ENCODE data around the gene RNF157. TPM values are rescaled to one million over a fixed set of nuclear protein-coding genes. Genes with fewer than 3 reads are reported as not detected.

The RNF157 gene
- total and polyA plus RNA-seq, 2 of the 4 experiments (the other 2 are of a cell fraction), result 0.54 to 1.3 TPM

DNA sequence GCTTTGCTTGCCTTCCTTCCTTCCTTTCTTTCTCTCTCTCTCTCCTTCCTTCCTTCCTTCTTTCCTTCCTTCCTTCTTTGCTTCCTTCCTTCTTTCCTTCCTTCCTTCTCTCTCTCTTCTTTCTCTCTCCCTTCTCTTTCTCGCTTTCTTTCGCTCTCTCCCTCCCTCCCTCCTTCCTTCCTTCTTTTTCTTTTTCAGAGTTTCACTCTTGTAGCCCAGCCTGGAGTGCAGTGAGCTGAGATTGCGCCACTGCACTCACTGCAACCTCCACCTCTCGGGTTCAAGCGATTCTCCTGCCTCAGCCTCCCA lies 117.1 kb downstream of the RNF157 start:
- DNase-seq, result no peak
- intact Hi-C loops (cut with micrococcal nuclease), result no loop called here
- ChIA-PET CTCF (interaction anchor here (4.0 kb wide), 1 partner anchor 157 kb away, joined by 27 read pairs; no protein-coding TSS in a partner anchor), POLR2A (ENCODE audit: unreplicated experiment) (no interaction called here)
- no peak overlapping the region for H2AK5ac ChIP-seq (ENCODE audit: low read depth, low read length)
- H2BK5ac ChIP-seq (ENCODE audit: low read depth, low read length, poor library complexity, severe bottlenecking), result no peak overlapping the region
- TF ChIP-seq MXI1 (IDR thresholded peaks at IDR 0.05; ENCODE audit: borderline replicate concordance, low read depth, low read length), result no peak
- no peak for TF ChIP-seq MAZ (IDR thresholded peaks at IDR 0.05; ENCODE audit: borderline replicate concordance, low read depth, low read length)
- no peak for TF ChIP-seq CEBPB (IDR thresholded peaks at IDR 0.05; ENCODE audit: low read depth, low read length)
- no peak for TF ChIP-seq POLR2A (IDR thresholded peaks at IDR 0.05; ENCODE audit: low read depth, low read length)
- H3K27me3 ChIP-seq (ENCODE audit: control insufficient read depth, insufficient read depth, low read length), result peaks cover 14% of the 10 kb centered on the region
- no peak overlapping the region for H2BK120ac ChIP-seq (ENCODE audit: low read depth, low read length)
- H3K4me2 ChIP-seq (ENCODE audit: low read depth, low read length), result no peak overlapping the region
- no CpG with 5 or more reads among the region's 5 CpGs for WGBS, 2 experiments (ENCODE audit: extremely low coverage in 2 of 2, insufficient read length in 1 of 2)
- H2AK9ac ChIP-seq (replicated peaks; ENCODE audit: low read depth, low read length, poor library complexity), result no peak overlapping the region
- no TSS peak for BruUV-seq (replicated peaks)
- H4K8ac ChIP-seq (ENCODE audit: low read depth in 2 of 2, low read length in 2 of 2), result no peak overlapping the region
- no peak overlapping the region for H3K27ac ChIP-seq (ENCODE audit: insufficient read depth, low read length)
- H3K18ac ChIP-seq (ENCODE audit: low read depth, low read length), result no peak overlapping the region
- H3K14ac ChIP-seq (replicated peaks; ENCODE audit: low read depth, low read length), result no peak overlapping the region
- no peak overlapping the region for H4K5ac ChIP-seq (ENCODE audit: low read depth, low read length)
- no peak overlapping the region for H3K4ac ChIP-seq (ENCODE audit: low read depth, low read length)
- H2BK20ac ChIP-seq (ENCODE audit: low read depth, low read length), result no peak overlapping the region
- H3K9me1 ChIP-seq (ENCODE audit: insufficient read depth, low read length), result no peaks in the 10 kb centered on the region
- H4K91ac ChIP-seq (ENCODE audit: insufficient read depth, low read depth, low read length), result no peak overlapping the region
- no peak for ATAC-seq (ENCODE audit: low read depth)
- no peak overlapping the region for H2AFZ ChIP-seq (replicated peaks; ENCODE audit: low read length, poor library complexity)
- no peak overlapping the region for H3K56ac ChIP-seq (ENCODE audit: extremely low read depth, insufficient read depth, low read length)
- H3K4me3 ChIP-seq (ENCODE audit: insufficient read depth, low read depth, low read length), result no peak overlapping the region
- no peak overlapping the region for H2BK15ac ChIP-seq (ENCODE audit: low read depth, low read length)
- no peak overlapping the region for H3K23ac ChIP-seq (ENCODE audit: low read depth, low read length)
- in situ Hi-C loops (cut with MboI; ENCODE audit: low sequenced_read_pairs), result no loop called here
- H3K36me3 ChIP-seq (ENCODE audit: control insufficient read depth, insufficient read depth, low read length), result no peaks in the 10 kb centered on the region
- peaks cover 3% of the 10 kb centered on the region; the same call in 1 of the 2 replicates for H3K4me1 ChIP-seq (ENCODE audit: control insufficient read depth, insufficient read depth, low read length)
- no peaks in the 10 kb centered on the region for H3K9me3 ChIP-seq (ENCODE audit: control insufficient read depth, insufficient read depth, low read length)
- dilution Hi-C loops (cut with HindIII; ENCODE audit: low sequenced_read_pairs, unreplicated experiment), result no loop called here
- H3K9ac ChIP-seq (ENCODE audit: low read depth, low read length), result no peak overlapping the region
- no peaks in the 10 kb centered on the region for H4K20me1 ChIP-seq (ENCODE audit: insufficient read depth, low read length)
- H3K79me1 ChIP-seq (ENCODE audit: low read depth in 1 of 2, low read length in 2 of 2), result no peaks in the 10 kb centered on the region

Measured in IMR-90 (cell line).